Mammary epithelial cell (primary cell): ENCODE measurements around the gene RALGDS.

Experiments used
- CTCF ChIP-seq, 2 donors: IDR thresholded peaks in 1 of 2; conservative IDR thresholded peaks in 1 of 2; 2 replicates each; pipeline ENCODE4 v1.5.1; 2011 to 2012; ENCODE audit warnings: inconsistent platforms in 2 of 2, low read length in 2 of 2, mild to moderate bottlenecking in 2 of 2, control low read depth in 1 of 2, low read depth in 1 of 2; ENCODE audit not compliant: insufficient read depth in 1 of 2; ENCODE audit errors: extremely low read depth in 1 of 2
- EZH2 ChIP-seq: IDR thresholded peaks from 2 replicates; pipeline ENCODE4 v1.6.1; 2012; ENCODE audit warnings: low read length, inconsistent platforms, borderline replicate concordance

- TF ChIP-seq EZH2 (no peak), CTCF (conservative IDR thresholded peaks at IDR 0.05 in 1 of 2, IDR thresholded peaks at IDR 0.05 in 1 of 2; ENCODE audit: extremely low read depth in 1 of 2, insufficient read depth in 1 of 2, low read depth in 1 of 2, low read length in 2 of 2) (no peak)
These were observed 47.4 kb upstream of the RALGDS start for GRCh38 chr9:133168432-133168831.
